Calu3 (cell line): ENCODE measurements around the gene SLC26A9. TPM values are rescaled to one million over a fixed set of nuclear protein-coding genes. Genes with fewer than 3 reads are reported as not detected.

Experiments
- BruUV-seq: library from RNA; stranded (reverse); fragments of 400-500 nt; replicated peaks from 2 replicates; lab custom pipeline; 2021; lab: Mats Ljungman, UMichigan
- CTCF ChIA-PET: fragments of 300-600 bp; sonication (Branson Sonifier 250); formaldehyde crosslinking; loops from one replicate; lab custom pipeline; 2022; ENCODE audit warnings: antibody characterized with exemption; lab: Charles Lee
- DNase-seq: peaks from one replicate; pipeline ENCODE4 v3.0.0; 2022
- H3K27ac Mint-ChIP-seq: one replicate; pipeline ENCODE4 v1.8.0; 2022; ENCODE audit warnings: mixed read lengths; ENCODE audit not compliant: unreplicated experiment
- H3K27me3 Mint-ChIP-seq: one replicate; pipeline ENCODE4 v1.8.0; 2022; ENCODE audit warnings: mixed read lengths; ENCODE audit not compliant: unreplicated experiment
- H3K36me3 Mint-ChIP-seq: one replicate; pipeline ENCODE4 v1.8.0; 2022; ENCODE audit warnings: mild to moderate bottlenecking, moderate library complexity, mixed read lengths; ENCODE audit not compliant: insufficient read depth, unreplicated experiment
- H3K4me1 Mint-ChIP-seq: one replicate; pipeline ENCODE4 v1.8.0; 2022; ENCODE audit warnings: mild to moderate bottlenecking, low read depth, mixed read lengths; ENCODE audit not compliant: unreplicated experiment
- H3K4me3 Mint-ChIP-seq: one replicate; pipeline ENCODE4 v1.8.0; 2022; ENCODE audit warnings: mild to moderate bottlenecking, low read depth, moderate library complexity, mixed read lengths; ENCODE audit not compliant: unreplicated experiment
- H3K9me3 Mint-ChIP-seq: one replicate; pipeline ENCODE4 v1.8.0; 2022; ENCODE audit warnings: low read depth, mixed read lengths; ENCODE audit not compliant: unreplicated experiment
- CTCF ChIP-seq: fragments of 200-600 bp; IDR thresholded peaks from one replicate; pipeline ENCODE4 v1.8.0; 2022; ENCODE audit warnings: antibody characterized with exemption; ENCODE audit not compliant: unreplicated experiment
- intact Hi-C: fragments of 100-400 bp; cut with micrococcal nuclease; formaldehyde crosslinking; loops from one replicate; pipeline ENCODE4 v1.10.0; 2022; ENCODE audit not compliant: unreplicated experiment
- total RNA-seq: library from RNA; stranded (reverse); gene quantifications from 2 replicates; pipeline ENCODE4 v1.2.3, GENCODE V29; 2022

Gene SLC26A9
- total RNA-seq, 1 experiment from 2014 or later: 7.6 TPM

GRCh38 chr1:205979301-205979700 is 36.0 kb upstream of the SLC26A9 start:
- DNase-seq: no peak
- intact Hi-C loops: no loop called here
- H3K4me1 Mint-ChIP-seq: peaks cover 28% of the 10 kb centered on the region
- H3K9me3 Mint-ChIP-seq: peaks cover 12% of the 10 kb centered on the region
- H3K27ac Mint-ChIP-seq: no peak overlapping the region
- no peak for TF ChIP-seq CTCF
- CTCF ChIA-PET: interaction anchor here (4.9 kb wide), 1 partner anchor 62 kb away, joined by 294 read pairs; no protein-coding TSS in a partner anchor
- H3K36me3 Mint-ChIP-seq: no peaks in the 10 kb centered on the region
- BruUV-seq: no TSS peak
- H3K27me3 Mint-ChIP-seq: no peaks in the 10 kb centered on the region
- H3K4me3 Mint-ChIP-seq: no peak overlapping the region

- H3K36me3 Mint-ChIP-seq: no peaks in the 10 kb centered on the region
- H3K27me3 Mint-ChIP-seq: no peaks in the 10 kb centered on the region
- intact Hi-C loops: no loop called here
- H3K9me3 Mint-ChIP-seq: peaks cover 16% of the 10 kb centered on the region
- BruUV-seq: no TSS peak
- no peak for DNase-seq
- H3K4me1 Mint-ChIP-seq: peaks cover 28% of the 10 kb centered on the region
- CTCF ChIA-PET: interaction anchor here (1.3 to 4.9 kb wide), 2 partner anchors 61 to 77 kb away, joined by 3 to 294 read pairs; no protein-coding TSS in a partner anchor
- H3K27ac Mint-ChIP-seq: no peak overlapping the region
- no peak for TF ChIP-seq CTCF
- H3K4me3 Mint-ChIP-seq: no peak overlapping the region
Observed at GRCh38 chr1:205978676-205979075, 35.4 kb upstream of the SLC26A9 start.

- Mint-ChIP-seq H3K4me3 (no peak overlapping the region), H3K27me3 (no peaks in the 10 kb centered on the region), H3K4me1 (peaks cover 28% of the 10 kb centered on the region), H3K36me3 (no peaks in the 10 kb centered on the region), H3K9me3 (peaks cover 23% of the 10 kb centered on the region), H3K27ac (no peak overlapping the region)
- peak; percentile 98 for TF ChIP-seq CTCF
- no TSS peak for BruUV-seq
- peak; percentile 91 for DNase-seq
- CTCF ChIA-PET: interaction anchor here (0.6 to 4.9 kb wide), 39 partner anchors 8 to 345 kb away, joined by 3 to 294 read pairs (median 5); partner anchors contain the start of genes CTSE, ELK4 and SLC26A9
- intact Hi-C loops: loop anchor here (1.0 kb wide), 2 partner anchors 58 to 186 kb away; no protein-coding TSS in a partner anchor
Observed at GRCh38 chr1:205977402-205978014, 34.3 kb upstream of the SLC26A9 start.

- intact Hi-C loops: loop anchor here (1.0 kb wide), 2 partner anchors 58 to 186 kb away; no protein-coding TSS in a partner anchor
- TF ChIP-seq CTCF: no peak
- Mint-ChIP-seq H3K4me3 (no peak overlapping the region), H3K4me1 (peaks cover 25% of the 10 kb centered on the region), H3K27ac (no peak overlapping the region), H3K36me3 (no peaks in the 10 kb centered on the region), H3K27me3 (no peaks in the 10 kb centered on the region), H3K9me3 (peaks cover 18% of the 10 kb centered on the region)
- DNase-seq: no peak
- CTCF ChIA-PET: interaction anchor here (0.6 to 4.9 kb wide), 38 partner anchors 8 to 344 kb away, joined by 3 to 294 read pairs (median 5); partner anchors contain the start of genes ELK4 and SLC26A9
- BruUV-seq: no TSS peak
Observed at GRCh38 chr1:205976708-205977401, 33.6 kb upstream of the SLC26A9 start.
